ENCODE data around the gene ACSS1.

DNA sequence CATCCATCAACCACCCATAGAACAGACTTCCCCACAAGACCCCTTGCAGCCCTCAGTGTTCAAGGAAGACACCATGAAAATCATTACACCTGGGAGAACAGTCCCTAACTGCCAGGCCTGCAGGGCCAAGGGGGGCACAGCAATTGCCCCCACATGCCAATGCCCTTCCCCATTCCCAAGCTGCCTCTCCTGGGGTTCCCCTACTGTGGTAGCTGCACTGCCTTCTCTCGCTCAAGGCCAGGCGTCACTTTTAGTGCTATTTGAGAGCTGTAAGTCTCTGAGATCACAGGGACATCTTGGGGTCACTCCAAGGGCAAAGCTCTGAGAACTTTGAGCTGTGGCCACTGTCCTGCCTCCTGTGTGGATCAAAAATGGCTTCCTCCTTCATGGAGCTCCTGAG is 6.0 kb upstream of the ACSS1 start:
- TF ChIP-seq EP300 (IDR thresholded peaks at IDR 0.05) (no peak), POLR2AphosphoS5 (IDR thresholded peaks at IDR 0.05) (no peak)
- TF ChIP-seq, protein P1, sequence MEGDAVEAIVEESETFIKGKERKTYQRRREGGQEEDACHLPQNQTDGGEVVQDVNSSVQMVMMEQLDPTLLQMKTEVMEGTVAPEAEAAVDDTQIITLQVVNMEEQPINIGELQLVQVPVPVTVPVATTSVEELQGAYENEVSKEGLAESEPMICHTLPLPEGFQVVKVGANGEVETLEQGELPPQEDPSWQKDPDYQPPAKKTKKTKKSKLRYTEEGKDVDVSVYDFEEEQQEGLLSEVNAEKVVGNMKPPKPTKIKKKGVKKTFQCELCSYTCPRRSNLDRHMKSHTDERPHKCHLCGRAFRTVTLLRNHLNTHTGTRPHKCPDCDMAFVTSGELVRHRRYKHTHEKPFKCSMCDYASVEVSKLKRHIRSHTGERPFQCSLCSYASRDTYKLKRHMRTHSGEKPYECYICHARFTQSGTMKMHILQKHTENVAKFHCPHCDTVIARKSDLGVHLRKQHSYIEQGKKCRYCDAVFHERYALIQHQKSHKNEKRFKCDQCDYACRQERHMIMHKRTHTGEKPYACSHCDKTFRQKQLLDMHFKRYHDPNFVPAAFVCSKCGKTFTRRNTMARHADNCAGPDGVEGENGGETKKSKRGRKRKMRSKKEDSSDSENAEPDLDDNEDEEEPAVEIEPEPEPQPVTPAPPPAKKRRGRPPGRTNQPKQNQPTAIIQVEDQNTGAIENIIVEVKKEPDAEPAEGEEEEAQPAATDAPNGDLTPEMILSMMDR (IDR thresholded peaks at IDR 0.05), result no peak

Measured in upper lobe of left lung (tissue), 4 donors.